IPS DF 4.7 (cell line): ENCODE measurements around the gene TACR2.

Experiments used
- DNase-seq: peaks from one replicate; pipeline ENCODE4 v3.0.0-alpha.2; 2013; ENCODE audit warnings: low spot score; ENCODE audit errors: extremely low read depth

TACR2 gene

GRCh38 chr10:69375307-69376151 is 41.2 kb downstream of the TACR2 start:
- no peak for DNase-seq

GRCh38 chr10:69374931-69375306 is 41.8 kb downstream of the TACR2 start:
- no peak for DNase-seq

GRCh38 chr10:69374242-69374641 is 42.5 kb downstream of the TACR2 start:
- DNase-seq, result no peak

- no peak for DNase-seq
Measured at GRCh38 chr10:69372126-69372980, 44.4 kb downstream of the TACR2 start.

- no peak for DNase-seq
Measured at GRCh38 chr10:69367469-69367868, 49.2 kb downstream of the TACR2 start.

GRCh38 chr10:69366738-69367137 is 50.0 kb downstream of the TACR2 start:
- no peak for DNase-seq

GRCh38 chr10:69364232-69364940 is 52.3 kb downstream of the TACR2 start:
- DNase-seq, result no peak

- no peak for DNase-seq
Measured at GRCh38 chr10:69363666-69364065, 53.1 kb downstream of the TACR2 start.

GRCh38 chr10:69362471-69362954 is 54.2 kb downstream of the TACR2 start:
- no peak for DNase-seq

GRCh38 chr10:69361303-69361614 is 55.5 kb downstream of the TACR2 start:
- DNase-seq, result no peak

GRCh38 chr10:69360485-69361302 is 56.0 kb downstream of the TACR2 start:
- DNase-seq, result no peak

- DNase-seq, result no peak
Measured at GRCh38 chr10:69359594-69359993, 57.1 kb downstream of the TACR2 start.

- no peak for DNase-seq
Measured at GRCh38 chr10:69359148-69359547, 57.6 kb downstream of the TACR2 start.

GRCh38 chr10:69358148-69358795 is 58.4 kb downstream of the TACR2 start:
- DNase-seq, result no peak

- no peak for DNase-seq
Measured at GRCh38 chr10:69356187-69356586, 60.5 kb downstream of the TACR2 start.

- DNase-seq, result no peak
Measured at GRCh38 chr10:69353977-69354635, 62.6 kb downstream of the TACR2 start.
